Calu3 (cell line): ENCODE measurements around the gene SHC4. TPM values are rescaled to one million over a fixed set of nuclear protein-coding genes. Genes with fewer than 3 reads are reported as not detected.
"Not testable (repeated sequence)": the region's sequence is repeated elsewhere in the genome, so short reads cannot be mapped to it uniquely, and the experiment has no call there.

Source experiments
- BruUV-seq: library from RNA; stranded (reverse); fragments of 400-500 nt; replicated peaks from 2 replicates; lab custom pipeline; 2021; lab: Mats Ljungman, UMichigan
- CTCF ChIA-PET: fragments of 300-600 bp; sonication (Branson Sonifier 250); formaldehyde crosslinking; loops from one replicate; lab custom pipeline; 2022; ENCODE audit warnings: antibody characterized with exemption; lab: Charles Lee
- DNase-seq: peaks from one replicate; pipeline ENCODE4 v3.0.0; 2022
- H3K27ac Mint-ChIP-seq: one replicate; pipeline ENCODE4 v1.8.0; 2022; ENCODE audit warnings: mixed read lengths; ENCODE audit not compliant: unreplicated experiment
- H3K27me3 Mint-ChIP-seq: one replicate; pipeline ENCODE4 v1.8.0; 2022; ENCODE audit warnings: mixed read lengths; ENCODE audit not compliant: unreplicated experiment
- H3K36me3 Mint-ChIP-seq: one replicate; pipeline ENCODE4 v1.8.0; 2022; ENCODE audit warnings: mild to moderate bottlenecking, moderate library complexity, mixed read lengths; ENCODE audit not compliant: insufficient read depth, unreplicated experiment
- H3K4me1 Mint-ChIP-seq: one replicate; pipeline ENCODE4 v1.8.0; 2022; ENCODE audit warnings: mild to moderate bottlenecking, low read depth, mixed read lengths; ENCODE audit not compliant: unreplicated experiment
- H3K4me3 Mint-ChIP-seq: one replicate; pipeline ENCODE4 v1.8.0; 2022; ENCODE audit warnings: mild to moderate bottlenecking, low read depth, moderate library complexity, mixed read lengths; ENCODE audit not compliant: unreplicated experiment
- H3K9me3 Mint-ChIP-seq: one replicate; pipeline ENCODE4 v1.8.0; 2022; ENCODE audit warnings: low read depth, mixed read lengths; ENCODE audit not compliant: unreplicated experiment
- CTCF ChIP-seq: fragments of 200-600 bp; IDR thresholded peaks from one replicate; pipeline ENCODE4 v1.8.0; 2022; ENCODE audit warnings: antibody characterized with exemption; ENCODE audit not compliant: unreplicated experiment
- intact Hi-C: fragments of 100-400 bp; cut with micrococcal nuclease; formaldehyde crosslinking; loops from one replicate; pipeline ENCODE4 v1.10.0; 2022; ENCODE audit not compliant: unreplicated experiment
- total RNA-seq: library from RNA; stranded (reverse); gene quantifications from 2 replicates; pipeline ENCODE4 v1.2.3, GENCODE V29; 2022

Gene SHC4
- total RNA-seq, 1 experiment from 2014 or later = 1.2 TPM

DNA sequence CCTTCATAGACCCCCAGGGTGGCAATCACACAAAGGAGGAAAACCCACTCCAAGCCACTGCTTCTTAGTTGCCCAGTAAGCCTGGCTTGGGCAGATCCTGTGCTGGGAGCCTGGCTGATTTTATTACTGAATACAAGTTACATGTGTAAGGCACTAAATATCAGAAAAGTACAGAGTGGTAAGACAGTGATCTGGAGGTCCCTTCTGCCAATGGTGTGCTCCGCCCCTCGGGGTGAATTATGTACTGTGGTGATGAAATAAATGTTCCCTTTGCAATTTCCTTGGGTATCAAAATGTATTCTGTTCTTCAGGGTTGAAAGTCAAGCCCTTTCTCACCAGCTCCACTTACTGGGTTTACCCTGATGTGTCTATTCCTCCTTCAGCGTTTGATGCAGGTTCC, 47.0 kb downstream of the SHC4 start:
- no peak overlapping the region for H3K4me3 Mint-ChIP-seq
- intact Hi-C loops = no loop called here
- peaks cover 9% of the 10 kb centered on the region for H3K4me1 Mint-ChIP-seq
- H3K27ac Mint-ChIP-seq = no peak overlapping the region
- CTCF ChIA-PET = interaction anchor here (0.6 kb wide), 1 partner anchor 15 kb away, joined by 3 read pairs; no protein-coding TSS in a partner anchor
- H3K27me3 Mint-ChIP-seq = no peaks in the 10 kb centered on the region
- H3K9me3 Mint-ChIP-seq = peaks cover 5% of the 10 kb centered on the region
- no peak for TF ChIP-seq CTCF
- H3K36me3 Mint-ChIP-seq = no peaks in the 10 kb centered on the region
- no TSS peak for BruUV-seq
- no peak for DNase-seq

GRCh38 chr15:48915861-48916260, 47.9 kb downstream of the SHC4 start:
- no peak overlapping the region for H3K4me3 Mint-ChIP-seq
- CTCF ChIA-PET = no interaction called here
- H3K36me3 Mint-ChIP-seq = no peaks in the 10 kb centered on the region
- no peak for TF ChIP-seq CTCF
- peaks cover 7% of the 10 kb centered on the region for H3K9me3 Mint-ChIP-seq
- H3K27ac Mint-ChIP-seq = no peak overlapping the region
- H3K27me3 Mint-ChIP-seq = no peaks in the 10 kb centered on the region
- no TSS peak for BruUV-seq
- H3K4me1 Mint-ChIP-seq = peaks cover 9% of the 10 kb centered on the region
- intact Hi-C loops = no loop called here
- no peak for DNase-seq

- Mint-ChIP-seq H3K9me3 (peaks cover 5% of the 10 kb centered on the region), H3K27ac (no peak overlapping the region), H3K4me3 (no peak overlapping the region), H3K27me3 (no peaks in the 10 kb centered on the region), H3K4me1 (peaks cover 9% of the 10 kb centered on the region), H3K36me3 (no peaks in the 10 kb centered on the region)
- CTCF ChIA-PET = no interaction called here
- intact Hi-C loops = no loop called here
- no peak for DNase-seq
- no peak for TF ChIP-seq CTCF
- BruUV-seq = no TSS peak
These were observed 49.0 kb downstream of the SHC4 start for GRCh38 chr15:48914717-48915116.

GRCh38 chr15:48913141-48913540, 50.6 kb downstream of the SHC4 start:
- CTCF ChIA-PET = no interaction called here
- peaks cover 9% of the 10 kb centered on the region for H3K4me1 Mint-ChIP-seq
- DNase-seq = peak; percentile 10
- no peak for TF ChIP-seq CTCF
- H3K27me3 Mint-ChIP-seq = no peaks in the 10 kb centered on the region
- no peaks in the 10 kb centered on the region for H3K36me3 Mint-ChIP-seq
- no peak overlapping the region for H3K4me3 Mint-ChIP-seq
- intact Hi-C loops = no loop called here
- peaks cover 2% of the 10 kb centered on the region for H3K9me3 Mint-ChIP-seq
- no TSS peak for BruUV-seq
- no peak overlapping the region for H3K27ac Mint-ChIP-seq

GRCh38 chr15:48910554-48910953, 53.2 kb downstream of the SHC4 start:
- H3K36me3 Mint-ChIP-seq, intact Hi-C loops, DNase-seq, H3K27ac Mint-ChIP-seq, BruUV-seq, H3K4me1 Mint-ChIP-seq, H3K27me3 Mint-ChIP-seq, H3K9me3 Mint-ChIP-seq, CTCF ChIA-PET, H3K4me3 Mint-ChIP-seq: not testable (repeated sequence)

- BruUV-seq, H3K27me3 Mint-ChIP-seq, H3K4me3 Mint-ChIP-seq, H3K36me3 Mint-ChIP-seq, DNase-seq, CTCF ChIA-PET, H3K4me1 Mint-ChIP-seq, intact Hi-C loops, H3K27ac Mint-ChIP-seq, H3K9me3 Mint-ChIP-seq: not testable (repeated sequence)
These were observed 54.4 kb downstream of the SHC4 start for GRCh38 chr15:48909313-48909712.
